GM19193 (cell line): ENCODE results near the gene ENAH.

Experiments used
- POLR2A ChIP-seq: IDR thresholded peaks from 4 replicates; pipeline ENCODE4 v1.6.1; 2011; ENCODE audit not compliant: insufficient read depth, insufficient read length; ENCODE audit errors: extremely low read depth

The ENAH gene

GRCh38 chr1:225652729-225653462 is at the start of gene ENAH:
Gene ENAH (minus strand): TSS chr1:225653123. CDS start chr1:225652690, 433 bp downstream.
- TF ChIP-seq POLR2A = no peak

- no peak for TF ChIP-seq POLR2A
Observed at GRCh38 chr1:225700889-225701465, 48.1 kb upstream of the ENAH start.

- TF ChIP-seq POLR2A = no peak
Observed at GRCh38 chr1:225700164-225700821, 47.4 kb upstream of the ENAH start.

- no peak for TF ChIP-seq POLR2A
Observed at GRCh38 chr1:225699336-225699735, 46.4 kb upstream of the ENAH start.

GRCh38 chr1:225697428-225697827 is 44.5 kb upstream of the ENAH start:
- no peak for TF ChIP-seq POLR2A

GRCh38 chr1:225695578-225696337 is 42.8 kb upstream of the ENAH start:
- no peak for TF ChIP-seq POLR2A

- TF ChIP-seq POLR2A = no peak
Observed at GRCh38 chr1:225694151-225694603, 41.3 kb upstream of the ENAH start.

GRCh38 chr1:225693085-225693696 is 40.3 kb upstream of the ENAH start:
- TF ChIP-seq POLR2A = no peak

GRCh38 chr1:225692517-225692879 is 39.6 kb upstream of the ENAH start:
- no peak for TF ChIP-seq POLR2A

GRCh38 chr1:225691861-225692516 is 39.1 kb upstream of the ENAH start:
- no peak for TF ChIP-seq POLR2A

- no peak for TF ChIP-seq POLR2A
Observed at GRCh38 chr1:225691377-225691776, 38.5 kb upstream of the ENAH start.

GRCh38 chr1:225689882-225690459 is 37.0 kb upstream of the ENAH start:
- no peak for TF ChIP-seq POLR2A

GRCh38 chr1:225688345-225688744 is 35.4 kb upstream of the ENAH start:
- no peak for TF ChIP-seq POLR2A

- no peak for TF ChIP-seq POLR2A
Observed at GRCh38 chr1:225685476-225686176, 32.7 kb upstream of the ENAH start.

GRCh38 chr1:225684741-225685140 is 31.8 kb upstream of the ENAH start:
- no peak for TF ChIP-seq POLR2A
